Tibial nerve (tissue), 3 donors: ENCODE results near the gene HPSE2.

Source experiments
- POLR2A ChIP-seq, 2 donors: fragments of 450-650 bp; IDR thresholded peaks; one replicate each; pipeline ENCODE4 v1.6.1; 2017; ENCODE audit warnings: antibody characterized with exemption in 2 of 2, mild to moderate bottlenecking in 2 of 2, moderate library complexity in 2 of 2
- TF ChIP-seq, protein P1 (sequence below), 5 experiments: fragments of 200-600 bp in 3 of 5; fragments of 450-650 bp in 2 of 5; sonication (generic) in 3 of 5; IDR thresholded peaks; one replicate each; pipeline ENCODE4 v1.5.1; 2016 to 2019; ENCODE audit warnings: antibody characterized with exemption in 5 of 5, mild to moderate bottlenecking in 3 of 5, moderate library complexity in 2 of 5

DNA sequence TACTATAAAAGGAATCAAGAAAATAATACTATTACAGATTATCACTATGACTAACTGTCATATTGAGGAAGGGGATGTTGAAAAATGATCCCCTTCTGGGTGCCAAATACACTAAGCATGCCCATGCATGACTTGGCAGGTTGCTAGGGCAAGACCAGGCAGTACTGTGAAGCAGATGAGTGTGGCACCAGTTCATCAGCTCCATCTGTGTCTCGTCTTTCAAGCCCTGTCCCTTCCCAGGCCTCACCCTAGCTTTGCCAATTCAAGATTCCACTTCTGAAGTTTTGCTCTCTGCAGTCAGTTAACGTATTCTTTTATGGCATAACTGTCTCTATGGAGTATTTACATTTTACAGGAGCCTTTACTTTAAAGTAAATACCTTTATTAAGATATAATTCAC, 653.3 kb downstream of the HPSE2 start:
- TF ChIP-seq POLR2A (IDR thresholded peaks at IDR 0.05), result no peak
- TF ChIP-seq, protein P1, sequence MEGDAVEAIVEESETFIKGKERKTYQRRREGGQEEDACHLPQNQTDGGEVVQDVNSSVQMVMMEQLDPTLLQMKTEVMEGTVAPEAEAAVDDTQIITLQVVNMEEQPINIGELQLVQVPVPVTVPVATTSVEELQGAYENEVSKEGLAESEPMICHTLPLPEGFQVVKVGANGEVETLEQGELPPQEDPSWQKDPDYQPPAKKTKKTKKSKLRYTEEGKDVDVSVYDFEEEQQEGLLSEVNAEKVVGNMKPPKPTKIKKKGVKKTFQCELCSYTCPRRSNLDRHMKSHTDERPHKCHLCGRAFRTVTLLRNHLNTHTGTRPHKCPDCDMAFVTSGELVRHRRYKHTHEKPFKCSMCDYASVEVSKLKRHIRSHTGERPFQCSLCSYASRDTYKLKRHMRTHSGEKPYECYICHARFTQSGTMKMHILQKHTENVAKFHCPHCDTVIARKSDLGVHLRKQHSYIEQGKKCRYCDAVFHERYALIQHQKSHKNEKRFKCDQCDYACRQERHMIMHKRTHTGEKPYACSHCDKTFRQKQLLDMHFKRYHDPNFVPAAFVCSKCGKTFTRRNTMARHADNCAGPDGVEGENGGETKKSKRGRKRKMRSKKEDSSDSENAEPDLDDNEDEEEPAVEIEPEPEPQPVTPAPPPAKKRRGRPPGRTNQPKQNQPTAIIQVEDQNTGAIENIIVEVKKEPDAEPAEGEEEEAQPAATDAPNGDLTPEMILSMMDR (IDR thresholded peaks at IDR 0.05), result no peak
